H1 (cell line): ENCODE results near the gene GLRX3. TPM values are rescaled to one million over a fixed set of nuclear protein-coding genes. Genes with fewer than 3 reads are reported as not detected.

Source experiments
- EGR1 ChIP-seq: IDR thresholded peaks from 2 replicates; pipeline ENCODE4 v1.6.1; 2011; ENCODE audit warnings: low read depth, low read length, borderline replicate concordance
- HDAC6 ChIP-seq: IDR thresholded peaks from one replicate; pipeline ENCODE4 v1.7.1; 2012; ENCODE audit warnings: low read depth, mild to moderate bottlenecking, inconsistent platforms, low read length, moderate library complexity
- NRF1 ChIP-seq: IDR thresholded peaks from 2 replicates; pipeline ENCODE4 v1.6.1; 2011; ENCODE audit warnings: mild to moderate bottlenecking, low read depth, low read length, improper control_type of control experiment
- SIN3A ChIP-seq, 2 experiments: IDR thresholded peaks in 1 of 2; conservative IDR thresholded peaks in 1 of 2; 2 replicates each; pipeline ENCODE4 v1.6.1; 2011 to 2012; ENCODE audit warnings: low read length in 2 of 2, improper control_type of control experiment in 1 of 2, low read depth in 1 of 2, mild to moderate bottlenecking in 1 of 2
- polyA plus RNA-seq, 7 experiments: library from polyadenylated mRNA; depleted of rRNA in 3 of 7; stranded (reverse) in 5 of 7; unstranded in 2 of 7; fragments of >200 nt in 5 of 7; fragments of 200-250 nt in 2 of 7; gene quantifications; 1 replicate in 5 of 7; 2 replicates in 1 of 7; 4 replicates in 1 of 7; pipeline versions ENCODE4 v1.2.1 to v1.2.3, GENCODE V29; 2011 to 2013; ENCODE audit warnings: missing spikeins in 2 of 7, mixed read lengths in 2 of 7
- total RNA-seq: library from RNA; stranded (reverse); fragmentation: NEBNext Ultra II Directional; extraction: Animal tissue kit (Norgen Biotek cat#: 25700); gene quantifications from 2 replicates; pipeline ENCODE4 v1.2.1, GENCODE V29; 2021
- TF ChIP-seq, protein P1 (sequence below): fragments of 300-600 bp; sonication (generic); IDR thresholded peaks from 2 replicates; pipeline ENCODE4 v1.7.1; 2012; ENCODE audit warnings: low read length, moderate library complexity, mild to moderate bottlenecking, inconsistent platforms; ENCODE audit not compliant: insufficient replicate concordance
- TF ChIP-seq, protein P2 (sequence below), 3 experiments: IDR thresholded peaks; 1 replicate in 2 of 3; 2 replicates in 1 of 3; pipeline versions ENCODE4 v1.5.1 to v1.6.1; 2011; ENCODE audit warnings: low read length in 3 of 3, mild to moderate bottlenecking in 3 of 3, inconsistent platforms in 2 of 3, low read depth in 1 of 3, moderate library complexity in 1 of 3; ENCODE audit not compliant: insufficient read depth in 1 of 3; ENCODE audit errors: control extremely low read depth in 1 of 3

GLRX3 gene
- total and polyA plus RNA-seq, 2 of the 8 experiments (the other 6 are each of a cell fraction or from before 2014, with no cell fraction given), result 59.9 to 157 TPM

DNA sequence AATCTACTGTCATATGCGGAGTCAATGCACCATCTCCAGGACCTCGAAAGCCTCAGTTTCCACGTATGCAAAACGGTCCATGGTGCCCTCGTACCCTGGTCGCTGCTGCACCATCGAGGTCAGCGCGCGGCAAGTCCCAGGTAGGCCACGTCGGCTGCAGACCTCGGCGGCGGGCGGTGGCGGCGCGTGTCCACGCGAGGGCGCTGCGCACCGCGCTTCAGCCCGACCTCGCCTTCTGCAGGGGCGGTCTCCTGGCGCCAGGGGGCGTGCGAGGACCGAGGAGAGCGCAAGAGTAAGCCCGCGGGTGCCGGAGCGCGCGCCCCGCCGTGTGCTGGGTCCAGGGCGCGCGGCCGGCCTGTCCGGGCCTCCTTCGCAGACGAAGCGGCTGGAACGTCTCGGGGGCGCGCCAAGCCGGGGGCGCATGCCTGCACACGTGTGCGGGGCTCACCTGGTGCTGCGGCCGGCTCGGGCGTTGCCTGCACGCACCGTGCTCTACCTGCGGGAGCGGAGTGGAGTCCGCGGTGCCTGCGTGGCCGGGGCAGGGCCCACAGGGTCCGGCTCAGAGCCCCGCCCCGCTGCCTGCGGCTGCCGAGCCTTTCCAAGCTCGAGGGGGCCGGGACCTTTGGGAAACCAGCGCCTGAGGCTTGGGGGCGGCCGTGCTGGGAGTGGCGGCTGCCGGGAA is 54.0 kb downstream of the GLRX3 start (continued):
- TF ChIP-seq SIN3A (conservative IDR thresholded peaks at IDR 0.05 in 1 of 2, IDR thresholded peaks at IDR 0.05 in 1 of 2; ENCODE audit: low read depth in 1 of 2, low read length in 2 of 2) (peak in 1 of 2 experiments; percentile 34; a peak in 1 of 4 replicates), NRF1 (no peak), EGR1 (no peak; the same call in 1 of the 2 replicates), HDAC6 (no peak)
- TF ChIP-seq, protein P1, sequence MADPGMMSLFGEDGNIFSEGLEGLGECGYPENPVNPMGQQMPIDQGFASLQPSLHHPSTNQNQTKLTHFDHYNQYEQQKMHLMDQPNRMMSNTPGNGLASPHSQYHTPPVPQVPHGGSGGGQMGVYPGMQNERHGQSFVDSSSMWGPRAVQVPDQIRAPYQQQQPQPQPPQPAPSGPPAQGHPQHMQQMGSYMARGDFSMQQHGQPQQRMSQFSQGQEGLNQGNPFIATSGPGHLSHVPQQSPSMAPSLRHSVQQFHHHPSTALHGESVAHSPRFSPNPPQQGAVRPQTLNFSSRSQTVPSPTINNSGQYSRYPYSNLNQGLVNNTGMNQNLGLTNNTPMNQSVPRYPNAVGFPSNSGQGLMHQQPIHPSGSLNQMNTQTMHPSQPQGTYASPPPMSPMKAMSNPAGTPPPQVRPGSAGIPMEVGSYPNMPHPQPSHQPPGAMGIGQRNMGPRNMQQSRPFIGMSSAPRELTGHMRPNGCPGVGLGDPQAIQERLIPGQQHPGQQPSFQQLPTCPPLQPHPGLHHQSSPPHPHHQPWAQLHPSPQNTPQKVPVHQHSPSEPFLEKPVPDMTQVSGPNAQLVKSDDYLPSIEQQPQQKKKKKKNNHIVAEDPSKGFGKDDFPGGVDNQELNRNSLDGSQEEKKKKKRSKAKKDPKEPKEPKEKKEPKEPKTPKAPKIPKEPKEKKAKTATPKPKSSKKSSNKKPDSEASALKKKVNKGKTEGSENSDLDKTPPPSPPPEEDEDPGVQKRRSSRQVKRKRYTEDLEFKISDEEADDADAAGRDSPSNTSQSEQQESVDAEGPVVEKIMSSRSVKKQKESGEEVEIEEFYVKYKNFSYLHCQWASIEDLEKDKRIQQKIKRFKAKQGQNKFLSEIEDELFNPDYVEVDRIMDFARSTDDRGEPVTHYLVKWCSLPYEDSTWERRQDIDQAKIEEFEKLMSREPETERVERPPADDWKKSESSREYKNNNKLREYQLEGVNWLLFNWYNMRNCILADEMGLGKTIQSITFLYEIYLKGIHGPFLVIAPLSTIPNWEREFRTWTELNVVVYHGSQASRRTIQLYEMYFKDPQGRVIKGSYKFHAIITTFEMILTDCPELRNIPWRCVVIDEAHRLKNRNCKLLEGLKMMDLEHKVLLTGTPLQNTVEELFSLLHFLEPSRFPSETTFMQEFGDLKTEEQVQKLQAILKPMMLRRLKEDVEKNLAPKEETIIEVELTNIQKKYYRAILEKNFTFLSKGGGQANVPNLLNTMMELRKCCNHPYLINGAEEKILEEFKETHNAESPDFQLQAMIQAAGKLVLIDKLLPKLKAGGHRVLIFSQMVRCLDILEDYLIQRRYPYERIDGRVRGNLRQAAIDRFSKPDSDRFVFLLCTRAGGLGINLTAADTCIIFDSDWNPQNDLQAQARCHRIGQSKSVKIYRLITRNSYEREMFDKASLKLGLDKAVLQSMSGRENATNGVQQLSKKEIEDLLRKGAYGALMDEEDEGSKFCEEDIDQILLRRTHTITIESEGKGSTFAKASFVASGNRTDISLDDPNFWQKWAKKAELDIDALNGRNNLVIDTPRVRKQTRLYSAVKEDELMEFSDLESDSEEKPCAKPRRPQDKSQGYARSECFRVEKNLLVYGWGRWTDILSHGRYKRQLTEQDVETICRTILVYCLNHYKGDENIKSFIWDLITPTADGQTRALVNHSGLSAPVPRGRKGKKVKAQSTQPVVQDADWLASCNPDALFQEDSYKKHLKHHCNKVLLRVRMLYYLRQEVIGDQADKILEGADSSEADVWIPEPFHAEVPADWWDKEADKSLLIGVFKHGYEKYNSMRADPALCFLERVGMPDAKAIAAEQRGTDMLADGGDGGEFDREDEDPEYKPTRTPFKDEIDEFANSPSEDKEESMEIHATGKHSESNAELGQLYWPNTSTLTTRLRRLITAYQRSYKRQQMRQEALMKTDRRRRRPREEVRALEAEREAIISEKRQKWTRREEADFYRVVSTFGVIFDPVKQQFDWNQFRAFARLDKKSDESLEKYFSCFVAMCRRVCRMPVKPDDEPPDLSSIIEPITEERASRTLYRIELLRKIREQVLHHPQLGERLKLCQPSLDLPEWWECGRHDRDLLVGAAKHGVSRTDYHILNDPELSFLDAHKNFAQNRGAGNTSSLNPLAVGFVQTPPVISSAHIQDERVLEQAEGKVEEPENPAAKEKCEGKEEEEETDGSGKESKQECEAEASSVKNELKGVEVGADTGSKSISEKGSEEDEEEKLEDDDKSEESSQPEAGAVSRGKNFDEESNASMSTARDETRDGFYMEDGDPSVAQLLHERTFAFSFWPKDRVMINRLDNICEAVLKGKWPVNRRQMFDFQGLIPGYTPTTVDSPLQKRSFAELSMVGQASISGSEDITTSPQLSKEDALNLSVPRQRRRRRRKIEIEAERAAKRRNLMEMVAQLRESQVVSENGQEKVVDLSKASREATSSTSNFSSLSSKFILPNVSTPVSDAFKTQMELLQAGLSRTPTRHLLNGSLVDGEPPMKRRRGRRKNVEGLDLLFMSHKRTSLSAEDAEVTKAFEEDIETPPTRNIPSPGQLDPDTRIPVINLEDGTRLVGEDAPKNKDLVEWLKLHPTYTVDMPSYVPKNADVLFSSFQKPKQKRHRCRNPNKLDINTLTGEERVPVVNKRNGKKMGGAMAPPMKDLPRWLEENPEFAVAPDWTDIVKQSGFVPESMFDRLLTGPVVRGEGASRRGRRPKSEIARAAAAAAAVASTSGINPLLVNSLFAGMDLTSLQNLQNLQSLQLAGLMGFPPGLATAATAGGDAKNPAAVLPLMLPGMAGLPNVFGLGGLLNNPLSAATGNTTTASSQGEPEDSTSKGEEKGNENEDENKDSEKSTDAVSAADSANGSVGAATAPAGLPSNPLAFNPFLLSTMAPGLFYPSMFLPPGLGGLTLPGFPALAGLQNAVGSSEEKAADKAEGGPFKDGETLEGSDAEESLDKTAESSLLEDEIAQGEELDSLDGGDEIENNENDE, result no peak
- TF ChIP-seq, protein P2, sequence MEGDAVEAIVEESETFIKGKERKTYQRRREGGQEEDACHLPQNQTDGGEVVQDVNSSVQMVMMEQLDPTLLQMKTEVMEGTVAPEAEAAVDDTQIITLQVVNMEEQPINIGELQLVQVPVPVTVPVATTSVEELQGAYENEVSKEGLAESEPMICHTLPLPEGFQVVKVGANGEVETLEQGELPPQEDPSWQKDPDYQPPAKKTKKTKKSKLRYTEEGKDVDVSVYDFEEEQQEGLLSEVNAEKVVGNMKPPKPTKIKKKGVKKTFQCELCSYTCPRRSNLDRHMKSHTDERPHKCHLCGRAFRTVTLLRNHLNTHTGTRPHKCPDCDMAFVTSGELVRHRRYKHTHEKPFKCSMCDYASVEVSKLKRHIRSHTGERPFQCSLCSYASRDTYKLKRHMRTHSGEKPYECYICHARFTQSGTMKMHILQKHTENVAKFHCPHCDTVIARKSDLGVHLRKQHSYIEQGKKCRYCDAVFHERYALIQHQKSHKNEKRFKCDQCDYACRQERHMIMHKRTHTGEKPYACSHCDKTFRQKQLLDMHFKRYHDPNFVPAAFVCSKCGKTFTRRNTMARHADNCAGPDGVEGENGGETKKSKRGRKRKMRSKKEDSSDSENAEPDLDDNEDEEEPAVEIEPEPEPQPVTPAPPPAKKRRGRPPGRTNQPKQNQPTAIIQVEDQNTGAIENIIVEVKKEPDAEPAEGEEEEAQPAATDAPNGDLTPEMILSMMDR (IDR thresholded peaks at IDR 0.05; ENCODE audit: control extremely low read depth in 1 of 3, insufficient read depth in 1 of 3, low read depth in 1 of 3, low read length in 3 of 3), result peak; percentile 99 to 100 (median 100)
